Measurements from ENCODE around the gene DMTF1. TPM values are rescaled to one million over a fixed set of nuclear protein-coding genes. Genes with fewer than 3 reads are reported as not detected.

The DMTF1 gene
- polyA plus RNA-seq, 1 donor (not counting 4 experiments of a cell fraction or from before 2014, with no cell fraction given): 98.4 TPM

GRCh38 chr7:87123105-87123504, 29.1 kb upstream of the DMTF1 start:
- no peaks in the 10 kb centered on the region for H3K79me2 ChIP-seq (ENCODE audit: control insufficient read depth, insufficient read depth, low read length)
- no peak overlapping the region for H3K9ac ChIP-seq (ENCODE audit: control insufficient read depth, extremely low read depth, insufficient read depth, low read length)
- DNase-seq (ENCODE audit: low read depth, low spot score) (no peak), FAIRE-seq (no peak)
- no peaks in the 10 kb centered on the region for H4K20me1 ChIP-seq (ENCODE audit: control insufficient read depth, extremely low read depth, insufficient read depth, low read length)
- no peaks in the 10 kb centered on the region for H3K36me3 ChIP-seq (ENCODE audit: control insufficient read depth in 2 of 2, extremely low read depth in 1 of 2, insufficient read depth in 2 of 2, low read length in 2 of 2)
- no peak overlapping the region for H3K27ac ChIP-seq (ENCODE audit: control insufficient read depth, insufficient read depth, low read length)
- H3K27me3 ChIP-seq (ENCODE audit: control insufficient read depth, extremely low read depth, insufficient read depth, low read length): no peaks in the 10 kb centered on the region
- no peak for TF ChIP-seq CTCF (optimal IDR thresholded peaks at IDR 0.05 in 1 of 3, IDR thresholded peaks at IDR 0.05 in 1 of 3, conservative IDR thresholded peaks at IDR 0.05 in 1 of 3; ENCODE audit: extremely low read depth in 1 of 3, insufficient read depth in 2 of 3, low read length in 3 of 3)
- no peak for TF ChIP-seq EZH2 (IDR thresholded peaks at IDR 0.05; ENCODE audit: low read length)
- H3K4me1 ChIP-seq (ENCODE audit: control insufficient read depth, extremely low read depth, insufficient read depth, low read length): no peaks in the 10 kb centered on the region
- H3K4me3 ChIP-seq (ENCODE audit: control insufficient read depth in 2 of 3, extremely low read depth in 1 of 3, insufficient read depth in 2 of 3, low read depth in 1 of 3, low read length in 3 of 3): no peak overlapping the region
- H3K9me3 ChIP-seq (ENCODE audit: control insufficient read depth, low read depth, low read length): no peaks in the 10 kb centered on the region
- no peak overlapping the region for H2AFZ ChIP-seq (ENCODE audit: control insufficient read depth, low read length)
- no peaks in the 10 kb centered on the region for H3K9me1 ChIP-seq (ENCODE audit: control insufficient read depth, extremely low read depth, insufficient read depth, low read length)
- H3K4me2 ChIP-seq (ENCODE audit: control insufficient read depth, extremely low read depth, insufficient read depth, low read depth, low read length): no peak overlapping the region
- dilution Hi-C loops (cut with MboI; ENCODE audit: extremely low pct_ligation_motif_present, low sequenced_read_pairs): no loop called here

- Histone ChIP-seq H4K20me1 (ENCODE audit: control insufficient read depth, extremely low read depth, insufficient read depth, low read length) (no peaks in the 10 kb centered on the region), H2AFZ (ENCODE audit: control insufficient read depth, low read length) (no peak overlapping the region), H3K9me1 (ENCODE audit: control insufficient read depth, extremely low read depth, insufficient read depth, low read length) (no peaks in the 10 kb centered on the region), H3K79me2 (ENCODE audit: control insufficient read depth, insufficient read depth, low read length) (no peaks in the 10 kb centered on the region), H3K4me2 (ENCODE audit: control insufficient read depth, extremely low read depth, insufficient read depth, low read depth, low read length) (no peak overlapping the region), H3K9me3 (ENCODE audit: control insufficient read depth, low read depth, low read length) (no peaks in the 10 kb centered on the region), H3K4me3 (ENCODE audit: control insufficient read depth in 2 of 3, extremely low read depth in 1 of 3, insufficient read depth in 2 of 3, low read depth in 1 of 3, low read length in 3 of 3) (no peak overlapping the region), H3K9ac (ENCODE audit: control insufficient read depth, extremely low read depth, insufficient read depth, low read length) (no peak overlapping the region), H3K27me3 (ENCODE audit: control insufficient read depth, extremely low read depth, insufficient read depth, low read length) (no peaks in the 10 kb centered on the region), H3K27ac (ENCODE audit: control insufficient read depth, insufficient read depth, low read length) (no peak overlapping the region), H3K4me1 (ENCODE audit: control insufficient read depth, extremely low read depth, insufficient read depth, low read length) (no peaks in the 10 kb centered on the region), H3K36me3 (ENCODE audit: control insufficient read depth in 2 of 2, extremely low read depth in 1 of 2, insufficient read depth in 2 of 2, low read length in 2 of 2) (no peaks in the 10 kb centered on the region)
- TF ChIP-seq EZH2 (IDR thresholded peaks at IDR 0.05; ENCODE audit: low read length): no peak
- FAIRE-seq (no peak), DNase-seq (ENCODE audit: low read depth, low spot score) (no peak)
- dilution Hi-C loops (cut with MboI; ENCODE audit: extremely low pct_ligation_motif_present, low sequenced_read_pairs): no loop called here
Measured at GRCh38 chr7:87127019-87127418, 25.2 kb upstream of the DMTF1 start.

GRCh38 chr7:87128861-87129267, 23.4 kb upstream of the DMTF1 start:
- no peaks in the 10 kb centered on the region for H3K9me1 ChIP-seq (ENCODE audit: control insufficient read depth, extremely low read depth, insufficient read depth, low read length)
- H4K20me1 ChIP-seq (ENCODE audit: control insufficient read depth, extremely low read depth, insufficient read depth, low read length): no peaks in the 10 kb centered on the region
- no peak overlapping the region for H3K9ac ChIP-seq (ENCODE audit: control insufficient read depth, extremely low read depth, insufficient read depth, low read length)
- H3K4me1 ChIP-seq (ENCODE audit: control insufficient read depth, extremely low read depth, insufficient read depth, low read length): no peaks in the 10 kb centered on the region
- TF ChIP-seq CTCF (optimal IDR thresholded peaks at IDR 0.05 in 1 of 3, IDR thresholded peaks at IDR 0.05 in 1 of 3, conservative IDR thresholded peaks at IDR 0.05 in 1 of 3; ENCODE audit: extremely low read depth in 1 of 3, insufficient read depth in 2 of 3, low read length in 3 of 3): no peak
- no peak for TF ChIP-seq EZH2 (IDR thresholded peaks at IDR 0.05; ENCODE audit: low read length)
- no peaks in the 10 kb centered on the region for H3K79me2 ChIP-seq (ENCODE audit: control insufficient read depth, insufficient read depth, low read length)
- no peak overlapping the region for H3K4me3 ChIP-seq (ENCODE audit: control insufficient read depth in 2 of 3, extremely low read depth in 1 of 3, insufficient read depth in 2 of 3, low read depth in 1 of 3, low read length in 3 of 3)
- H3K4me2 ChIP-seq (ENCODE audit: control insufficient read depth, extremely low read depth, insufficient read depth, low read depth, low read length): no peak overlapping the region
- DNase-seq (ENCODE audit: low read depth, low spot score): no peak
- no peak for FAIRE-seq
- H3K9me3 ChIP-seq (ENCODE audit: control insufficient read depth, low read depth, low read length): no peaks in the 10 kb centered on the region
- H2AFZ ChIP-seq (ENCODE audit: control insufficient read depth, low read length): no peak overlapping the region
- dilution Hi-C loops (cut with MboI; ENCODE audit: extremely low pct_ligation_motif_present, low sequenced_read_pairs): no loop called here
- H3K27me3 ChIP-seq (ENCODE audit: control insufficient read depth, extremely low read depth, insufficient read depth, low read length): no peaks in the 10 kb centered on the region
- H3K27ac ChIP-seq (ENCODE audit: control insufficient read depth, insufficient read depth, low read length): no peak overlapping the region
- H3K36me3 ChIP-seq (ENCODE audit: control insufficient read depth in 2 of 2, extremely low read depth in 1 of 2, insufficient read depth in 2 of 2, low read length in 2 of 2): no peaks in the 10 kb centered on the region
